NCI-H2081 treated with DMSO at 0.1 percent for 48 hours (cell line): ENCODE results near the gene SLC25A12.
"Not testable (repeated sequence)": the region's sequence is repeated elsewhere in the genome, so short reads cannot be mapped to it uniquely, and the experiment has no call there.

Experiments
- DNase-seq: peaks from one replicate; lab custom pipeline; 2025; lab: John Stamatoyannopoulos, UW

SLC25A12 gene

GRCh38 chr2:171791361-171791760 is 102.7 kb downstream of the SLC25A12 start:
- no peak for DNase-seq

GRCh38 chr2:171789956-171790355 is 104.1 kb downstream of the SLC25A12 start:
- no peak for DNase-seq

- DNase-seq = no peak
Measured at GRCh38 chr2:171788316-171788993, 105.6 kb downstream of the SLC25A12 start.

GRCh38 chr2:171787333-171788072 is 106.5 kb downstream of the SLC25A12 start:
- DNase-seq = no peak

GRCh38 chr2:171785450-171785849 is 108.6 kb downstream of the SLC25A12 start:
- no peak for DNase-seq

- no peak for DNase-seq
Measured at GRCh38 chr2:171778515-171778914, 115.5 kb downstream of the SLC25A12 start.

GRCh38 chr2:171774581-171774980 is 119.5 kb downstream of the SLC25A12 start:
- not testable (repeated sequence) for DNase-seq

- no peak for DNase-seq
Measured at GRCh38 chr2:171772373-171772772, 121.7 kb downstream of the SLC25A12 start.

- no peak for DNase-seq
Measured at GRCh38 chr2:171771463-171771862, 122.6 kb downstream of the SLC25A12 start.

- DNase-seq = no peak
Measured at GRCh38 chr2:171763602-171764001, 130.4 kb downstream of the SLC25A12 start.

GRCh38 chr2:171762879-171763573 is 131.0 kb downstream of the SLC25A12 start:
- no peak for DNase-seq

- DNase-seq = not testable (repeated sequence)
Measured at GRCh38 chr2:171761176-171761575, 132.9 kb downstream of the SLC25A12 start.

- not testable (repeated sequence) for DNase-seq
Measured at GRCh38 chr2:171758762-171759161, 135.3 kb downstream of the SLC25A12 start.

- no peak for DNase-seq
Measured at GRCh38 chr2:171754254-171754939, 139.6 kb downstream of the SLC25A12 start.

GRCh38 chr2:171747371-171747770 is 146.7 kb downstream of the SLC25A12 start:
- DNase-seq = no peak

GRCh38 chr2:171745806-171746205 is 148.2 kb downstream of the SLC25A12 start:
- no peak for DNase-seq

- DNase-seq = no peak
Measured at GRCh38 chr2:171745141-171745540, 148.9 kb downstream of the SLC25A12 start.

GRCh38 chr2:171742760-171743159 is 151.3 kb downstream of the SLC25A12 start:
- DNase-seq = no peak

- no peak for DNase-seq
Measured at GRCh38 chr2:171741189-171741588, 152.9 kb downstream of the SLC25A12 start.

GRCh38 chr2:171735991-171736710 is 157.9 kb downstream of the SLC25A12 start:
- DNase-seq = no peak
